NCI-H748 treated with DMSO at 0.1 percent for 48 hours (cell line): Measurements from ENCODE around the gene NPW.

Source experiments
- DNase-seq: peaks from one replicate; lab custom pipeline; 2025; lab: John Stamatoyannopoulos, UW

Gene NPW

GRCh38 chr16:2036200-2036966, 16.8 kb downstream of the NPW start:
- DNase-seq: no peak

DNA sequence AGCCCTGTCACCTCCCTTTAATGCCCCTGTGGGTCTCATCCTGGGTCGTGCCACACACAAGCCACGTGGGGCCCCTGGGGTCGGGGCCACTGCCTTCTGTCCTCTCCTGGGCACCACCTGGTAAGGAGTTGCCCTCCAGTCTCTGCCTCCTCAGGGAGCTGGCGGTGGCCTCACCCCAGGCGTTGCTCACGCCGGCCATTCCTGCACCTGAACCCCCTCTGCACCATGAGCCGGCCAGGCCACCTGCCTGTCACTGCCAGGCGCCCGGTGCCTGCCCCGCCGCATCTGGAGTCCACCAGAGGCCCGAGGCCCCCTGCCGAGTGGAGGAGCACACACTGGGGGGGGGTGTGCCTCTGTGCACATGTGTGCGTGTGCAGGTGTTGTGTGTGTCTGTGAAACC, 17.5 kb downstream of the NPW start:
- no peak for DNase-seq

- DNase-seq: no peak
Measured at GRCh38 chr16:2037647-2038381, 18.2 kb downstream of the NPW start.

- no peak for DNase-seq
Measured at GRCh38 chr16:2038382-2039231, 19.0 kb downstream of the NPW start.

GRCh38 chr16:2039274-2040031, 19.9 kb downstream of the NPW start:
- DNase-seq: no peak

DNA sequence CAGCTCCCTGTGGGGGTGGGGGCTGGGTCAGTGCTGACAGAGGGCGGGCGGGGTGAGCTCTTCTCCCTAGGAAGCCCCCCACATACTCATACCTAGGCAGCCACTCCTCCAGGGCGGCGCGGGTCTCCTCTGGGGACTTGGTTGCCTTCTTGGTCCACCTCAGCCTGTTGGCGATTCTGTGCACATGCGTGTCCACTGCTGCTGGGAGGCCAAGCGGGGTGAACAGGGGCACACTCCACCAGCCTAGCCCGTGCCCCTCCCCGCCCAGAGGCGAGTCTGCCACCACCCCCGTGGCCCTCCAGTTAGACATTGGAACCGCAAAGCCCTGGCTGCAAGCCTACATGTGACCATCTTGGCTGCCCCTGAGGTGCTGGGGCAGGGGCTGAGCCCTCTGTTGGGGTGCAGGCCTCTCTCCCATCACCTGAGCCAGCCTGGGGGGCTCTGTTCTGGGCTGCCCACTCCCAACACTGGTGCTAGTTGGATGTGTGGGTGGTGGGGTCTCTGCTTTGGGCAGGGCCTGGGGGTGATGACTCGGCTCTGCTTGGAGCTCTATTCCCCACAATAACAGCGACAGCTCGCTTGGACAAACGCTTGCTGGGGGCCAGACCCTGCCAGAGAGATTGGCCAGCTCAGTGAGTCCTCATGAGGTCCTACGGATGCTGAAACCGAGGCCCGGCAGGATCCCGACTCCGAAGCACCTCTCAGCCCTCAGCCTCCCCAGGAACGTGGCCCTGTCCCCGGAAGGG, 20.6 kb downstream of the NPW start:
- no peak for DNase-seq

DNA sequence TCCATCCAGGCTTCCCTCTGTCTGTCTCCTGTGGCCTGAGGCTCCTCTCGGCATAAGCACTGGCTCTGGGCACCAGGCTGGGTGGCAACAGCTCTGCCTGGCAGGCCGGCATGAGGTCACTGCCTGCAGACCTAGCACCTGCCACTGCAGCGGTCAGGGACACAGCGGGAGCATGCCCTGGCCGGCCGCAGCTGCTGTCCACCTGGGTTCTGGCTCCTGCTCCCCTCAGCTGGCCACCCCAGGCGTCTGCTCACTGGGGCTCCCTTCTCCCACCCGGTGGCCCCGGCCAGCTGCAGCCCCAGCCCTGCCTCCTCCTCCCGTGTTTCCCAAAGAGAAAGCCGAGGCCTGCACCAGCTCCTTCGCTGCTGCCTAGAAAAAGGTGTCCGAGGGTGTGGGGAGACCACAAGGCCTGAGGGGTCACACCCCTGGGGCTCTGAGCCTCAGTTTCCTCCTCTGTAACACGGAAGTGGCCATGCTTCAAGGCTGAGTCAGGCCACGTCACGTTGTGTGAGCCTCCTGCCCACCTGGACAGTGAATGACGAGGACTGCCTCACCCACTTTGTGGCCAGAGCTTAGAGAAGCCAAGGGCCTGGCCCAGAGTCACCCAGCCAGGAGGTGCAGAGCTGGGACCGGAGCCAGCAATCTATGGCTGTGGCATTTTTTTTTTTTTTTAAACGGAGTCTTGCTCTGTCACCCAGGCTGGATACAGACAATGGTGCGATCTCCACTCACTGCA, 21.4 kb downstream of the NPW start:
- DNase-seq: no peak

DNA sequence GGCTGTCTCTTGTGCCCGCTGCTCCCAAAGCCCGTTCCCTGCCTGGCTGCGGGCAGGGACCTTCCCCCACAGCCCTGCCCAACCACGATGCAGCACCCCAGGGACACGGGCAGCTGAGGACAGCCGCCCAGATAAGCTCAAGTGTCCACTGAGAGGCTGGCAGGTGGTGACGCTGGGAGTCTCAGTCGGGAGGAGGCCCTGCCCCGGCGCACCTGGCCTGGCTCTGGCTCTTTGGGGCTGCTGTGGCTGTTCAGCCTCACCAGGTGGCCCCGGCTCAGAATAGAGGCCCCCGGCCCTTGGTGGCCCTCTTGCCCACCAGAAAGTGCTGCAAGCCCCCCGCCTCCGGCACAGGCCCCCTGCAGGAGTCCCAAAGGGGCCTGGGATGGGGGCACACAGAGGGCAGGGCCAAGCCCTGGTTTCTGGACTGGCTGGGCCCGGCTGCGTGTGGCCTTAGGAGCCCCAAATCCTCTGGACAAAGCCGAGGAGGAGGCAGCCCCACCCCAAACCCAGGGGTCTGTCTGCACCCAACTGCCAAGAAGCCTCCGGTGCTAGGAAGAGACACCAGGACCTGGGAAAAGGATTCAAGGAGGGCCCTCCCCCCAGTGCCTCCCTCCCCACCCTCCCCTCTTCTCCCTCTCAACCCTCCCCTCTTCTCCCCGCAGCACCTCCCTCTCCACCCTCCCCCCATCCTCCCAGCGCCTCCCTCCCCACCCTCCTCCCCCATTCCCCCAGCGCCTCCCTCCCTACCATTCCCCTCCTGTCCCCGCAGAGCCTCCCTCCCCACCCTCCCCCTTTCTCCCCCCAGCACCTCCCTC, 22.8 kb downstream of the NPW start:
- DNase-seq: no peak

DNA sequence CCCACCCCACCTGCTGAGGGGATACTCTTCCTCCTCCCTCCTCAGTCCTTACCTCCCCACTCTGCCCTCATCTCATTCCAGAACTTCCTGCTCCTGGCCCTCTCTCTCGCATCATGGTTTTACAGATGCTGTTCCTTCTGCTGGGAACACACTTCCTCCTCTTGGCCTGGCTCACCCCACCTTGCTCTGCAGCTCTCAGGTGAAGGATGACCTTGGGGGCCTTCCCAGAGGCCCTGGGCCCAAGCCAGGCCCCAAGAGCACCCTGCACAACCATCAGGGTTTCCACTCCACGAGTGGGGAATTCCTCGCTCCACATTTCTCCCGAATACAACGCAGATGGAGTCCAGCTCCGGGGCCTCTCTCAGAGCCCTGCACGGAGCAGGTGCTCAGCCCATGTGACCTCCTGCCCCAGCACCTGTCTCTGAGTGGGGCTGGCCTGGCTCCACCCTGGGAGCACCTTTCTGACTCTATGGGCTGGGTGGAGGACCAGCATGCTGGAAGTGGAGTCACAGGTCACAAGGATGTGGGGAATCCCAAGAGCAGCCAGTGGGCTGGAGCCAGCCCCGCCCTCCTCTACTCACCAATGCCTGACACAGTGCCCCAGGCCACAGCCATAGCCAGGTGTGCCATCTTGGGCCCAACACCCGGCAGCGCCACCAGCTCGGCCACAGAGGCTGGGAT, 23.5 kb downstream of the NPW start:
- no peak for DNase-seq

- DNase-seq: no peak
Measured at GRCh38 chr16:2043667-2044451, 24.3 kb downstream of the NPW start.

GRCh38 chr16:2044541-2044940, 25.0 kb downstream of the NPW start:
- DNase-seq: no peak

DNA sequence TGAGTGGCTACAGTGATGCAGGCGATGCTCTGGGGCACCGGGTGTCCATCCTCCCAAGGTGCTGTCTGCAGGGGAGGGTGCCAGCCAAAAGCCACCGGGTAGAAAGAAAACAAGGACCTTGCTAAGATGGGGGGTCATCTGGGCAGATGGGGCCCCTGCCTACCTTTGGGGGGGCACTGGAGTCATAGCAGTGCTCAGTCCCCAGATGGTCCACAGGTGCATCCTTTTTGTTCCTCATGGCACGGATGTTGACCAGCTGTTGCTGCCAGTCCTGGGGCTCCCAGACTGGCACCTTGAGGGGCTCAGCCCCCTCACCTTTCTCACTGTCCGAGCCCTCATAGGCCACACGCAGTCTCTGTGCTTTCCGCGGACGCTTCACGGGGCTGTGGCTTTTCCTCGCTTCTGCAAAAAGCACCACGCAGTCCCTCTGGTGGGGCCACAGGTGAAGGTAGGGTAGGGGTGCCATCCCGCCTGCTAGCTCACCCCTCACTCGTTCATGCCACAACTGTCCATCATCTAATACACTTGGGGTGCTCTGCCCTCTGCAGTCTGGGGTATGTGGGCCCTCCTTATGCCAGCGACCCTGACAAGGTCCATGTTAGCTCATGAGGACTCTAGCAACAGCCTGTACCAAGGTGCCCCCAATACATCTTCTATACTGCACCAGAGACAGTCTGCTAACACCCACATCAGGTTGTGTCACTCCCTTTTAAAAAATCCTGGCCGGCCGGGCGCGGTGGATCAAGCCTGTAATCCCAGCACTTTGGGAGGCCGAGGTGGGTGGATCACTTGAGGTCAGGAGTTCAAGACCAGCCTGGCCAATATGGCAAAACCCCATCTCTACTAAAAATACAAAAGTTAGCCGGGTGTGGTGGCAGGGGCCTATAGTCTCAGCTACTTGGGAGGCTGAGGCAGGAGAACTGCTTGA, 26.6 kb downstream of the NPW start:
- no peak for DNase-seq

DNA sequence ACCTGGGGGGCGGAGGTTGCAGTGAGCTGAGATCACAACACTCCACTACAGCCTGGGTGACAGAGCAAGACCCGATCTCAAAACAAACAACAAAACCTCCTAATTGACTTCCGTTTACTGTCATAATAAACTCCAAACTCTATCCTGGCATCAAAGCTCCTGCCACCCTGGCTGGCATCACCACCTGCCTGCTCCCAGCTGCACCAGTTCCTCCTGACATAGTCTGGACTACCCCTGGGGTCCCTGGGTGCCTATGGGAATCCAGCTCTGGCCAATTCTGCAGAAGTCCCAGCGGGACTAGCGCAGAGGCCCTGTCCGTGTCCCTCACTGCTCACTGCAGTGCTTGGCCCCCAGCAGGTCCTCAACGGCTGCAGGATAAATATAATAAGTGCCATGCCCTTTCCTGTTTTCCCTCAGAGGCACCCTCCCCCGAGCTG, 27.3 kb downstream of the NPW start:
- DNase-seq: no peak

- DNase-seq: peak; percentile 75
Measured at GRCh38 chr16:2047330-2048115, 27.9 kb downstream of the NPW start, which contains the start of the genes NTHL1 and TSC2. NTHL1 (minus strand) TSS chr16:2047834; CDS start chr16:2047823, 11 bp downstream. TSC2 (plus strand) TSS chr16:2047985; CDS start chr16:2048616, 631 bp downstream.

- no peak for DNase-seq
Measured at GRCh38 chr16:2048116-2048543, 28.5 kb downstream of the NPW start.

GRCh38 chr16:2053211-2053610, 33.6 kb downstream of the NPW start:
- no peak for DNase-seq
